HG02678 (cell line): ENCODE results near the gene OCSTAMP.

Experiments used
- ATAC-seq: cut with Tn5 transposase; IDR thresholded peaks from one replicate; pipeline ENCODE4 v1.9.1; 2021; ENCODE audit warnings: mild to moderate bottlenecking, moderate library complexity; ENCODE audit not compliant: unreplicated experiment

Gene OCSTAMP, protein sequence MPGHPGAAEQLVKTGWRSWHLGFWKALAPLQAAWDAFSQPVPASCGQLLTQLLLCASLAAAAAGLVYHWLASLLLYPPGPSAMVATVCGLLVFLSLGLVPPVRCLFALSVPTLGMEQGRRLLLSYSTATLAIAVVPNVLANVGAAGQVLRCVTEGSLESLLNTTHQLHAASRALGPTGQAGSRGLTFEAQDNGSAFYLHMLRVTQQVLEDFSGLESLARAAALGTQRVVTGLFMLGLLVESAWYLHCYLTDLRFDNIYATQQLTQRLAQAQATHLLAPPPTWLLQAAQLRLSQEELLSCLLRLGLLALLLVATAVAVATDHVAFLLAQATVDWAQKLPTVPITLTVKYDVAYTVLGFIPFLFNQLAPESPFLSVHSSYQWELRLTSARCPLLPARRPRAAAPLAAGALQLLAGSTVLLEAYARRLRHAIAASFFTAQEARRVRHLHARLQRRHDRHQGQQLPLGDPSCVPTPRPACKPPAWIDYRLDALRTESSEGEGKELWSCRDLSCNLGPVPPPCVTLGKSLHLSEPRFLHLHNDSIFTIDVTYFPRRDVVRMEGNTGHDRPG

DNA sequence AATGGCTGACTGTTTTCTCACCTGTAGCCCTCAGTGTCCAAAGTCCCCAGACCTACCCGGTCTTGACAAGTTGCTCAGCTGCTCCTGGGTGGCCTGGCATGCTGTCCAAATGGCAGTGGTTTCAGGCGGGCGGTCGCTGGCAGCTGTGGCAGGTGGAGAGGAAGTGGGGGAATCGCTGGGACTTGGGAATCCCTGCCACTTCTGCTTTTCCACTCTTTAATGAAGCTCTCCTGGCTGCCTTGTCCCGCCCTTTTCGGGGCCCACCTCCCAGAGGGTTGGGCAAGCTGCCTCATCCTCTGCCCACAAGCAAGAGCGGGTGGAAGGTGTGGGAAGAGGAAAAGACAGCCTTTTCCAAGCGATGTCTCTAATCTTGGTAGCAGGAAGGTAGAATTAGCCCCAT is at the start of gene OCSTAMP:
TSS of gene OCSTAMP (minus strand) at position 194 of the 400 bp plus-strand sequence. CDS start at position 100, 94 bp downstream.
- ATAC-seq, result no peak

DNA sequence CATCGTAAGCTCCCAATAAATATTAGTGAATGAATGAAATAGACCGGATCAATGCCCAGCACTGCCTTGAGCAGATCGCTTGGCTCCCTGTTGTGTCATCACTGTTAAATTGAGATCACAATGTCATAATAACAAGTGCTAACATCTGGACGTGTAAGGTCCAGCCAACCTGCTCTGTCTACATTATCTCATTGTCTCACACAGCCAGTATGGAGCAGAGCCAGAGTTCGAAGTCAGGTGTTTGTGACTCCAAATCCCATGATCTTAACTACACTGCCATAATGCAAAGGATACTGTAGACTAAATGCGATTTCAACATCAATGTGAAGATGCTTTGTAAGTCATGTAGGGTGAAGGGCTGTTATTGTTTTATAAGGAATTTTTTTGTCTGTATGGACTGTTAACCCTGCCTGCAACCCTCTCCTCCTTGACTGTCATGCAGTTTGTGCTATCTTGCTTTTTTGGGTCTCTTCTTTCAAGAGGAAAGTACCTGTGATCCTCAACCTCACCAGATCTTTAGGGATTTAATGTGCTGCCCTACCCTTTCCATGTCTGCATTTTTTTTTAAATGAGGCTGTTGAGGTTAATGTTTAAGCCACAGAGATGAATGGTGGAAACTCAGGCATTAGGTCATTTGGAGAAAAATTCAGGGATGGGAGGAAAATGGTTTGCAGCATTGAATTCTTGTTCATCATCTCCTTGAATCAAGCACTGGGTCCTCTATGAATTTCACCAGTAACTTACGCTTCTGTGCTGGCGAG is 49.0 kb upstream of the OCSTAMP start:
- ATAC-seq, result no peak

DNA sequence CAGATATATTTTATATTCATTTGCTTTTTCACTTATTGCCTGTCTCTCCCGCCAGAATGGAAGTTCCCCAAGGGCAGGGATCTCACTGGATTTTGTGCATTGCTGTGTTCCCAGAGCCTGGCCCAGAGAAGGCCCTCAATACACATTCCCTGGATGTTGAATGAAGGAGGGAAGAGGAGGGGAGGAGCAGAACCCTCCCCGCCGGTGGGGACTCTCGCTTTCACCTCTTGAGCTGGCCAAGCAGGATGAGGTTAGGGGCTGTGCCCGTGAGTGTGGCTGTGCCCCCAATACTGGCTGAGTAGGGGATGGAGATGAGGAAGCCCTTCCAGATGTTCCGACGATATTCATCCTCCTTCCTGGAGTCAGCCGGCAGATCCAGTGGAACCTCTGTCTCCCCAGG is 45.5 kb upstream of the OCSTAMP start:
- no peak for ATAC-seq

DNA sequence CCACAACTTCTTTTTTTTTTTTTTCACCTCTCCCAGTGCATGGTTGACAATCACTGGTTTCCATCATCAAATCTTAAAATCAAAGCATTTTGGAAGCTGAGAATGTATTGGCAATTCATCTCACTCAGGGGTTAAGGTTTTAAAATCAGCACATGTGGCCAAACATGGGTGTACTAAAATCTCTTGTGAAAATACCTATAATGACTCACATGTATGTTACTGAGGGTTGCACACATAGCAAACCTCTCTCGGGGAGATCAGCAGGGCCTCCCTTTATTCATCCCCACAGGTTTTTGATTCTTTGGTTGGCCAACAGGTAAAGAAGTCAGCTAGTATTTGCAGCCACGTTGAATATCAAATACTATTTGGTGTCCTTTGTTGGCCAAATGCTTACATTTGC is 44.3 kb upstream of the OCSTAMP start:
- ATAC-seq, result no peak

DNA sequence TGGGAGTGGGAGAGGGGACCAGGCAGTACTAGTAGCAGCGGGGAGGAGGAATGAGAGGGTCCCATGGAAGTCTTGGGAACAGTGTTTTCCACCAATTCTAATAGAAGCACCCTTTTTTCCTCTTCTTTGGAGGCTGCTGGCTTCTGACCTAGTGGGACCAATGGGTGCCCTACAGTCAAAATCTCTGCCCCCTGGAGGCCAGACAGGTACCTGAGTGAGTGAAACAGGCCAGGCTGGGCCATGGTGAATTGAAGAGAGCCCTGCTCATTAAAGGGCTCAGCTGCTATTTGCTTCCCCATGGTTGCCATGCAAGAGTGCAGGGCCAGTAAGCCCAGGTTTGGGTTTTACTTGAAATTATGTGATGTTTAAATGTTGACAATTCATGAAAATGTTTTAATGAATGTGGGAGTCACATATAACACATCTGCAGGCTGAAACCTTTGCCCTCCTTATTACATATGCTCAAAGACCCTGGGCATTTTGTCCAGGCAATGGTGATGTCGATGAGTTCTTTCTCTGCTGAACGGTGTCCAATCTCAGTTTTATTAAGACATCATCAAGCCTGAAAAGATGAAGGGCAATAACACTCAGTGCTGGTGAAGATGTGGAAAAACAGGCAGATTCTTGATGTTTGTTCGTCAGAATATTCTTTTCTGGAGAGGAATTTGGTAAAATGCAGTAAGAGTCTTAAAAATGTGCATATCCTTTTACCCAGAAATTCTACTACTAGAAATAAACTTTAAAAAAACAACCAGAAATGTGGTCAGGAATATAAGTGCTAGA is 42.3 kb upstream of the OCSTAMP start:
- no peak for ATAC-seq

DNA sequence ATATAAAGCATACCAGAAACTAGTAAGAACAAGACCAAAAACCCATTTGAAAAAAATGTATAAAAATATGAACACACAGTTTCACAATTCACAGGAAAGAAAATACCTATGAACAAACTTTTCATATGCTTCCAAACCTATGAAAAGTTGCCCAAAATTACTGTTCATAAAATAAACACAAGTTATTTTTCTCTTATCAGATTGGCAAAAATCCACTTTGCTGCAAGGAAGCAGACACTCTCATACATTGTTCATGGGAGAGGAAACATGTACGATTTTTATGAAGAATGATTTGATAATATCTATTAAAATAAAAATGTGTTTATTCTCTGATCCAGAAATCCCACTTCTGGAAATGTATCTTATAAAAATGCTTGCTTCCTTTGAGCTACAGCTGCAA is 40.0 kb upstream of the OCSTAMP start:
- ATAC-seq, result no peak

DNA sequence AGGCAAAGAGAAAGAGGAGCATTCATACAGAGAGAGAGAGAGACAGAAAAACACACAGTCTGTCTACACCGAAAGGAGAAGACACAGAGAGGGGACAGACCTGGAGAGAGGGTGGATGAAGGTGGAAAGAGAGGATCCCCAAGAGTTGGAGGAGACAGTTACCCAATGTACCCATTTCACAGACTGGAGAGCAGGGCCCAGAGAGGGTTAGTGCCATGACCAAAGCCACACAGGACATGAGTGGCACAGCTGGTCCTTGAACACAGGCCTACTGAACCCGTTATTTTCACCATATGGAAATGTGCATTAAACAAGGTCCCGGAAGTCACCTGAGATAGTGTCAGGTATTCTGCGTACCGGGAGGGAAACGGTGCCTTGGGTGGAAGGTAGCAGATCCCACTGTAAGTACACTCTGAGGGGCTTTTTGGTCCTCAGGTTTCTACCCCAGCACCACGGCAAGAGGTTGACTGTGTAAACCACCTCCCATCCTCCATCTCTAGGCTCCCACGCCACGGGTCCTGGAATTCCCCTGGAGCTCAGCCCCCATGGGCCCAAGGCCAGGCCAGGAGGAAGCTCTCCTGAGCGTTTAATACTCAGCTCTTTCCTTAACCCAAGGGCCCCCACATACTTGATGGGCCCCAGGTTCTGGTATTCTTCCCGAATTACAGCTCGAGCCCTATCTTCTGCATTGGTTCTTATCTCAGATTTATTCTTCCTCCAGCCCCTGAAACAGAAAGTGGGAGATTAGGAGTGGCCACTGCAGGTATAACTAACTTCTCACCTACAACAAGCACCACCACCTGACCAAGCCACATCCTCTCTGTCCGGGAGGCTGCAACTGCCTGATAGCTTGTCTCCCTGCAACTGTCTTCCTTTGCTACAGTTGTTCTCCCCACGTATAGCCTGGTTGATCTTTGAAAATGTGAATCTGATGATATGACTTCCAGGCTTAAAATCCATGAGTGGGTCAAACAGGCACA is 38.4 kb upstream of the OCSTAMP start:
- no peak for ATAC-seq

DNA sequence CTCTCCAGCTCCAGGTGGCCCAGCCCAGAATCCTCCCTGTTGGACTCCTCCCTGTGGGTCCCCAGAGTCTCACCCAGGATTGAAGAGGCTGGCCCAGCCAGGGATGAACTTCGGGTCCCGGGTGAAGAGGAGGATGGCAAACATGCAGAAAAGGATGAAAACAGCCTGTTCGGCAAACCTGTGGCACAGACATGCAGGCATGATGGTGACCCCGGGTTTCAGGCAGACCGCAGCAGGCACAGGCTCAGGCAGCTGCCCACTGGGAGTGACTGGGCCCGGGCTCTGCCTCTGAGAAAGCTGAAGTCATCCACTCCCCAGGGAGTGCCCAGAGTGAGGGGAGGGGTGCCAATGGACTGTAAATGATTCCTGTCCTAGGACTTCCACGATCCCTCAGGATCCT is 37.5 kb upstream of the OCSTAMP start:
- ATAC-seq, result no peak

DNA sequence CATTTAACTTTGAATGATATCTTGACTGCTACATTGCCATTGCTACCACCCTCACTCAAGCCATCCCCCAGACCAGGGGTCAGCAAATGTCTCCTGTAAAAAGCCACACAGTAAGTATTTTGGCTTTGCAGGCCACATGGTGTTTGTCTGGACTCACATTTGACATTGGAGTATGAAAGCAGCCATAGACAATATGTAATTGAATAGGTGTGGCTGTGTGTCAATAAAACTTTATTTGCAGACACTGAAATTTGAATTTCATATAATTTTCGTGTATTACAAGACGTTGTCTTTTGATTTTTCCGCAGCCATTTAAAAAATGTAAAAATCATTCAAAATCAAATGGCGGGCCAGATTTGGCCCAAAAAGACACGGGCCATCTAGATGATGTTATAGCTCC is 36.3 kb upstream of the OCSTAMP start:
- ATAC-seq, result no peak

DNA sequence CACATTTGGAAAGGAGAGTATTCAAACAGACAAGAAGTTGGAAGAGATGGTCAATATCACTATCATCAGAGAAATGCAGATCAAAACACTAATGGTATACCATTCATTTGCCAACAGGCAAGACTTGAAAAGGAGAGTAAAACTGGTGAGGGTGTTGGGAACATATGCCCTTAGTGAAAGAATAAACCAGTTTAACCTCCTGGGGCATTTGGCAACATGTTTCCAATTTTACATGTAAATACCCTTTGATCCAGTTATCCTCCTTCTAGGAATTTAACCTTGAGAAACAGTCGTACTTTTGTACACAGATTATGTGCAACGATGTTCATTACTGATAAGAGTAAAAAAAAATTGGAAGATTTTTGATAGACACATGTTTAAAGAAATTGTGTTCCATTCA is 34.1 kb upstream of the OCSTAMP start:
- no peak for ATAC-seq

DNA sequence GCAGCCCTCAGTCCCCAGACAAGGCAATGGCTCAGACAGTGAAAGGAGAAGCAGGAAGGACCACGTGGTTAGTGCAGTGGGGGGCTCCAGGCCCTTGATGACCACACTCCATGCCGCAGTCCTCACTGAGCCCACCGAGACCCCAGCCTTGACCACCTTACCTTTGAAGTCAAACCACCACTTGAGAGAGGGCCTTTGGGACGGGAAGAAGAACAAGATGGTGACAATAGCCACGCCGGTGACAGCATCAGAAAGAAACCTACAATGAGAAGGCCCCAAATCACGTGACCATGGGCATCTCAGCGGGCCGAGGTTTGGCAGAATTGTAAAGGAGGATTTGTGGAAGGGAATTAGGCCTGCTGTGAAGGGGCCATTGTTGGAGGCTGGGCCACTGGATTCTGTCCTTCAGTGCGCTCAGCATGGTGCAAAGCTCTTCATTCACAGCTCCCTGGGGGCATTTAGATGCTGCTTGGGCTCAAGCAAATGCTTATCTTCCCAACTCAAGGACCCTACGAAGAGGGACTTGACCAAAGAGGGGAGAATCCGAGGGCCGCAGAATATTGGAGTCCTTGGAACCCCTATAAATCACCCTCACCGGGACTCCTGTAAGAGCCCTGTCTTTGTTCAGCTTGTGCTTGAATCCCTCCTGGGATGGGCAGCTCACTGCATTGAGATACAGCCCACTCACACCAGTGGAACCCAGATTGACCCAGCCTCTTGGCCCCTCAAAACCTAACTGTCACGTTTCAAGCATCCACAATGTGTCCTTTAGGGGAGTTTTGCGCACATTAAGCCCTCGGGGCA is 33.2 kb upstream of the OCSTAMP start:
- ATAC-seq, result no peak

DNA sequence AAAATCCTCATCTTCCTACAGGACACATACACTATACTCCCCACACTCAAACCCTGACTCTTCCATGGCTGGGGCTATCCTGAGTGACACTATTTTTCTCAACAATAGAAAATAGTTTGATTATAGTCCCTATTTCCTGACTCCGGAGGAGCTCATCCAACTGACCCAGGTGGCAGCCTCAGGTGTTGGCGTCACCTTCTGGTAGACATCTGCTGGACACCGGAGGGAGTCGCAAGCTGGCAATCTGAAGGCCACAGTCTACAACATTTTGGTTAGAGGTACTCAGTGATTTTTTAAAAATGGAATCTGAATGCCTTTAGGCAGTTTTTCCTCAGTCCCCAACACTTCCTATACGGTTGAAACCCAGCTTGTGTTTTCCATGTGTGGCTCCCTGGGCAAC is 32.2 kb upstream of the OCSTAMP start:
- ATAC-seq, result no peak

DNA sequence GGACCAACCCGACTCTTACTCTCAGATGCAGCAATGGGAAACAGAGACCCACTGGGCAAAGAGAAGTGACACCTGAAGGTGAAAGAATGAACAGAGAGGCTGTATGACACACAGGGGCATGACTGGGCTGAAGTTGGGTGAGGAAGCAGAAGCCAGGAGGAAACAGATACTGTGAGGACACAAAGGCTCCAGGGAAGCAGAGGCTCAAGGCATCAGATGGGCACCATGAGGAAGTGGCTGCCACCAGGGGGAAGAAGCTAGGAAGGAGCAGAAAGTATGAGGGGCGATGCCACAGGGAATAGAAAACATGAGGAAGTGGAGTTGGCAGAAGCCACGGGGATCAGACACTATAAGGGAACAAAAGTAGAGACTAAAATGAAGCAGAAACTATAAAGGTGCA is 30.9 kb upstream of the OCSTAMP start:
- ATAC-seq, result no peak

DNA sequence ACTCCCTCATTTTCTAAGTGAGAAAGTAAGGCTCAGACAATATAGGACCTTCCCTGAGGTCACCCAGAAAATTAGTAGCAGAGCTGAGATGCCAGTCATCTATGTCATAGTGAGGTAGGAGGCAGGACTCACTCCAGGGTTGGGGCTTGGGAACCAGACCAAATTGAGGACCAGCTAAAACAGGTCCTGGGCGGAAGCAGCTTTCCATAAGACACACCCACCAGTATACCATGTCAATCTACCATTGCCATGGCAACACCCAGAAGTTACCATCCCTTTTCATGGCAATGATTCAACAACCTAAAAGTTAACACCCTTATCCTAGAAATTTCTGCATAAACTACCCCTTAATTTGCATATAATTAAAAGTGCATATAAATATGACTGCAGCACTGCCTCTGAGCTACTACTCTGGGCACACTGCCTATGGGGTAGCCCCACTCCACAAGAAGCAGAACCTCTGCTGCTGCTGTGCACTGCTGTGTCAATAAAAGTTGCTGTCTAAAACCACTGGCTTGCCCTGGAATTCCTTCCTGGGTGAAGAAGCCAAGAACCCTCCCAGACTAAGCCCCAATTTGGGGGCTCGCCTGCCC is 30.3 kb upstream of the OCSTAMP start:
- ATAC-seq, result no peak

DNA sequence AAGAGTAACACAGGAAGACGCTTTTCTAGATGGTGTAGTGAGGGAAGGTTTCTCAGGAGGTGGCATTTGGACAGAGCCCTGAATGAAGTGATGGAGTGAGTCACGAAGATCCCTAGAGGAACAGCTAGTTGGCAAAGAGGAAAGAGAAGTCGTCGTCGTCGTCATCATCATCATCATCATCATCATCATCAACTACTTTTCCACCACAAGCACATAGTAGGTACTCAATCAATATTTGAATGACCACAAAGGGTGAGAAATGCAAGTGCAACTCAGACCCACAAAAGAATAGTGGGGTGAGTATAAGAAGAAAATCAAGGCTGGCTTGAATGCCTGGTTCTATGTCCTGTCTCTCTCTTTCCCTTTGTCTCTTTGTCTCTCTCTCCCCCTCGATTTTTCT is 28.3 kb upstream of the OCSTAMP start:
- no peak for ATAC-seq

DNA sequence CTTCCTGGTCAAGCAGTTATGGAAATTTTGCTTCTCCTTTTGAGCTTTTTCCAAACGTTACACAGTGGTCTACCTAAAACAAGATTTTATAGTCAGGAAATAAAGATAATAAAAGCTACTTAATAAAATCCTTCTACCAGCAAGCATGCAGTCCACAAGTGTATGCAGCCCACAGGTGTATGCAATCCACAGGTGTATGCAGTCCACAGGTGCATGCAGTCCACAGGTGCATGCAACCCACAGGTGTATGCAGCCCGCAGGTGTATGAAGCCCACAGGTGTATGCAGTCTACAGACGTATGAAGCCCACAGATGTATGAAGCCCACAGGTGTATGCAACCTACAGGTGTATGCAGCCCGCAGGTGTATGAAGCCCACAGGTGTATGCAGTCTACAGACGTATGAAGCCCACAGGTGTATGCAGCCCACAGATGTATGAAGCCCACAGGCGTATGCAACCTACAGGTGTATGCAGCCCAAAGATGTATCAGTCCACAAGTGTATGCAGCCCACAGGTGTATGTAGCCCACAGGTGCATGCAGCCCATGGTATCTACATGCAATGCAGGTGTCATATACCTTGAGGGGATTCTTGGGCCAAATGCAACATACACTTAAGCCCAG is 26.4 kb upstream of the OCSTAMP start:
- no peak for ATAC-seq

DNA sequence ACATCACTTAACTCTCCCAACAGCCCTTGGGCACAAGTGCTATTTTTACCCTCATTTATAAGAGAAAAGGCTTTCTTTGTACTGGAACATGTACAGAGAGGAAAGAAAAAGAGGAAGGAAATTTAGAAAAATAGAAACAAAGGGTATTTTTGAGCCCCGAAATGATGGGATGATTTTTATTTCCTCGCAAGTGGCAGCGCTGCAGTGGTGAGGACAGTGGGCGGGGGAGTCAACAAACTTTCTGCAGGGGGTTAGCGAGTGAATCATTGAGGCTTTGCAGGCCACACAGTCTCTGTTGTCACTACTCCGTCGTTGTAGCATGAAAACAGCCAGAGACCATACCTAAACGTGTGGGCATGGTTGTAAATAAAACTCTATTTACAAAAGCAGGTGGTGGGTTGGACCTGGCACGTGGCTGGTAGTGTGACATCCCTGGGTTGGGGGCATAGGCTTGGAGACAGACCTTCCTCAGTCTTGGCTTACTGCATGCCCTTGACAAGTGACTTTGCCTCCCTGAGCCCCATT is 25.5 kb upstream of the OCSTAMP start:
- no peak for ATAC-seq

DNA sequence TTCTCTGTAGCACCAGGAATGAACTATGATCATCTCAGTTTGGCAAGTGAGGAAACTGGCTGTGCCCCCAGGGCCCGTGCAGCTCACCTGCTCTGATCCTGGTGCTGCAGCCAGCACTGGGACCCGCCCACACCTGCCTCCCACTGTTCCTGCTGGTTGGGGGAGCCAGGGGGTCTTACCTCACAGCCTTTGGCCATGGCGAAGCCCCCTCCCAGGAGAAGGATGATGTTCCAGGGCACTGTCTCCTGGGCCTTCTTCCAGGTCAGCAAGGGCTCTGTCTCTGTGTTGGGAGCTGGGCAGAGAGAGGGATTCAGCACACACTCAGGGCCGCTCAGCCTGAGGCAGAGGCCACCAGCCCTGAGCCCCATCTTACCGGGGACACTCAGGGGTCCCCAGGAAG is 24.9 kb upstream of the OCSTAMP start:
- no peak for ATAC-seq
